HepG2 (cell line): Measurements from ENCODE around the gene ACE. TPM values are rescaled to one million over a fixed set of nuclear protein-coding genes. Genes with fewer than 3 reads are reported as not detected.

Source experiments
- CEBPB ChIP-seq: IDR thresholded peaks from 2 replicates; pipeline ENCODE4 v1.6.1; 2011; ENCODE audit warnings: low read depth, low read length, improper control_type of control experiment, borderline replicate concordance
- MAFK ChIP-seq, 2 experiments: IDR thresholded peaks in 1 of 2; conservative IDR thresholded peaks in 1 of 2; 2 replicates each; pipeline ENCODE4 v1.6.1; 2011; ENCODE audit warnings: improper control_type of control experiment in 2 of 2, low read length in 2 of 2
- MIXL1 ChIP-seq: IDR thresholded peaks from 2 replicates; pipeline ENCODE4 v1.6.1; 2016
- ZBTB38 ChIP-seq: sonication (generic); formaldehyde crosslinking; IDR thresholded peaks from 2 replicates; pipeline ENCODE4 v1.5.1; 2020; ENCODE audit warnings: mild to moderate bottlenecking, missing genetic modification reagents
- ZNF121 ChIP-seq: sonication (generic); formaldehyde crosslinking; IDR thresholded peaks from 2 replicates; pipeline ENCODE4 v1.5.0; 2020; ENCODE audit warnings: mild to moderate bottlenecking, missing genetic modification reagents
- ZNF605 ChIP-seq: sonication (generic); formaldehyde crosslinking; IDR thresholded peaks from 2 replicates; pipeline ENCODE4 v1.8.0; 2022; ENCODE audit warnings: mild to moderate bottlenecking, missing genetic modification reagents
- ZNF644 ChIP-seq: IDR thresholded peaks from 2 replicates; pipeline ENCODE4 v1.6.1; 2016; ENCODE audit warnings: low read depth
- ZNF7 ChIP-seq: IDR thresholded peaks from 2 replicates; pipeline ENCODE4 v1.6.1; 2016; ENCODE audit warnings: missing biosample characterization, missing genetic modification reagents
- polyA plus RNA-seq, 8 experiments: library from polyadenylated mRNA; depleted of rRNA in 3 of 8; stranded (reverse) in 7 of 8; unstranded in 1 of 8; fragments of >200 nt; fragmentation: Illumina TruSeq in 4 of 8; extraction: Trizol in 4 of 8; gene quantifications; 2 replicates each; pipeline versions ENCODE4 v1.2.1 to v1.2.3, GENCODE V29; 2011 to 2016; ENCODE audit warnings: low read depth in 4 of 8, missing spikeins in 1 of 8, mixed read lengths in 1 of 8; ENCODE audit not compliant: insufficient read depth in 1 of 8
- total RNA-seq, 5 experiments: library from RNA; depleted of rRNA; stranded (reverse); fragments of >200 nt; fragmentation: Illumina TruSeq; extraction: Trizol; gene quantifications; 2 replicates each; pipeline ENCODE4 v1.2.3, GENCODE V29; 2016; ENCODE audit warnings: low read depth in 1 of 5
- TF ChIP-seq, protein P1 (sequence below): sonication (generic); formaldehyde crosslinking; IDR thresholded peaks from 2 replicates; pipeline ENCODE4 v1.4.0; 2020; ENCODE audit warnings: missing genetic modification reagents; ENCODE audit errors: not compliant biosample characterization
- TF ChIP-seq, protein P2 (sequence below): sonication (generic); formaldehyde crosslinking; IDR thresholded peaks from 2 replicates; pipeline ENCODE4 v1.8.0; 2022; ENCODE audit warnings: missing genetic modification reagents, mild to moderate bottlenecking, moderate library complexity, borderline replicate concordance
- TF ChIP-seq, protein P3 (sequence below): sonication (generic); formaldehyde crosslinking; IDR thresholded peaks from 2 replicates; pipeline ENCODE4 v1.4.0; 2020; ENCODE audit warnings: missing genetic modification reagents
- TF ChIP-seq, protein P4 (sequence below): sonication (generic); formaldehyde crosslinking; IDR thresholded peaks from 2 replicates; pipeline ENCODE4 v1.8.1; 2023; ENCODE audit warnings: mild to moderate bottlenecking, moderate library complexity, missing genetic modification reagents
- TF ChIP-seq, protein P5 (sequence below): sonication (generic); formaldehyde crosslinking; IDR thresholded peaks from 2 replicates; pipeline ENCODE4 v1.5.1; 2020; ENCODE audit warnings: mild to moderate bottlenecking, missing genetic modification reagents, moderate library complexity
- TF ChIP-seq, protein P6 (sequence below): sonication (generic); formaldehyde crosslinking; IDR thresholded peaks from 2 replicates; pipeline ENCODE4 v1.5.0; 2020; ENCODE audit warnings: mild to moderate bottlenecking, missing genetic modification reagents
- TF ChIP-seq, protein P7 (sequence below): sonication (generic); formaldehyde crosslinking; IDR thresholded peaks from 2 replicates; pipeline ENCODE4 v1.5.0; 2020; ENCODE audit warnings: missing genetic modification reagents

The ACE gene
- total and polyA plus RNA-seq, 2 of the 13 experiments (the other 11 are each of a cell fraction or from before 2014, with no cell fraction given), result 0.08 to 0.13 TPM

DNA sequence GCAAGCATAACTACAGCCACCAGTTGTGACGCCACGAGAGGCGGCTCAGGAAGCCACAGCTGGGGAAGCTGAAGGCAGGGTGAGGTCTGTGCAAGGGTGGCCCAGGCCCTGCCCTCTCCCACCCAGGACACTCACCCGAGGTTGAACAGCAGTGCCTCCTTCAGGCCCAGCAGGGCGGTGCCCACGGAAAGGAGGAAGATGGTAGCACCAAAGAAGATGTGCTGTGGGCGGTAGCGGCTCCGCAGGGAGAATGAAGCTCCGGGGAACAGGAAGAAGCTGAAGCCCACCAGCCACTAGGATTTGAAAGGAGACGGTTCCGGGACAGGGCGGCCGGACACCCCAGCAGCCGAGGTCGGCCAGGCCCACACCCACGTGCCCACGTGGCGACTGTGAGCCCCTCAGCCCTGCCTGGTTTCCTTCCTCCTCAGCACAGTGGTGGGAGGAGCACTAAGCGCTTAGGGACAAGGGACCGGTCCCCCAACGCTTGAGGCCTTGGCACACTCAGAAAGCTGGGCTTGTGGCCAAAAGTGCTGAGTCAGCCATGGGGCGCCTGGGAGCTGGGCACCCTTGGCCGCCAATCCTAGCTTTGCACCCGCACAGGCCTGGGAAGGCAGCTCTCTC lies 41.8 kb upstream of the ACE start (continued):
- no peak for TF ChIP-seq CEBPB
- TF ChIP-seq, protein P1, sequence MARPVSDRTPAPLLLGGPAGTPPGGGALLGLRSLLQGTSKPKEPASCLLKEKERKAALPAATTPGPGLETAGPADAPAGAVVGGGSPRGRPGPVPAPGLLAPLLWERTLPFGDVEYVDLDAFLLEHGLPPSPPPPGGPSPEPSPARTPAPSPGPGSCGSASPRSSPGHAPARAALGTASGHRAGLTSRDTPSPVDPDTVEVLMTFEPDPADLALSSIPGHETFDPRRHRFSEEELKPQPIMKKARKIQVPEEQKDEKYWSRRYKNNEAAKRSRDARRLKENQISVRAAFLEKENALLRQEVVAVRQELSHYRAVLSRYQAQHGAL (CRISPR knock-in tag), result no peak
- no peak for TF ChIP-seq MIXL1 (CRISPR knock-in tag)
- no peak for TF ChIP-seq ZNF121 (CRISPR knock-in tag)
- TF ChIP-seq, protein P2, sequence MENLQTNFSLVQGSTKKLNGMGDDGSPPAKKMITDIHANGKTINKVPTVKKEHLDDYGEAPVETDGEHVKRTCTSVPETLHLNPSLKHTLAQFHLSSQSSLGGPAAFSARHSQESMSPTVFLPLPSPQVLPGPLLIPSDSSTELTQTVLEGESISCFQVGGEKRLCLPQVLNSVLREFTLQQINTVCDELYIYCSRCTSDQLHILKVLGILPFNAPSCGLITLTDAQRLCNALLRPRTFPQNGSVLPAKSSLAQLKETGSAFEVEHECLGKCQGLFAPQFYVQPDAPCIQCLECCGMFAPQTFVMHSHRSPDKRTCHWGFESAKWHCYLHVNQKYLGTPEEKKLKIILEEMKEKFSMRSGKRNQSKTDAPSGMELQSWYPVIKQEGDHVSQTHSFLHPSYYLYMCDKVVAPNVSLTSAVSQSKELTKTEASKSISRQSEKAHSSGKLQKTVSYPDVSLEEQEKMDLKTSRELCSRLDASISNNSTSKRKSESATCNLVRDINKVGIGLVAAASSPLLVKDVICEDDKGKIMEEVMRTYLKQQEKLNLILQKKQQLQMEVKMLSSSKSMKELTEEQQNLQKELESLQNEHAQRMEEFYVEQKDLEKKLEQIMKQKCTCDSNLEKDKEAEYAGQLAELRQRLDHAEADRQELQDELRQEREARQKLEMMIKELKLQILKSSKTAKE (CRISPR knock-in tag), result no peak
- TF ChIP-seq MAFK (conservative IDR thresholded peaks at IDR 0.05 in 1 of 2, IDR thresholded peaks at IDR 0.05 in 1 of 2; ENCODE audit: low read length in 2 of 2), result peak; percentile 98 to 99
- TF ChIP-seq, protein P3, sequence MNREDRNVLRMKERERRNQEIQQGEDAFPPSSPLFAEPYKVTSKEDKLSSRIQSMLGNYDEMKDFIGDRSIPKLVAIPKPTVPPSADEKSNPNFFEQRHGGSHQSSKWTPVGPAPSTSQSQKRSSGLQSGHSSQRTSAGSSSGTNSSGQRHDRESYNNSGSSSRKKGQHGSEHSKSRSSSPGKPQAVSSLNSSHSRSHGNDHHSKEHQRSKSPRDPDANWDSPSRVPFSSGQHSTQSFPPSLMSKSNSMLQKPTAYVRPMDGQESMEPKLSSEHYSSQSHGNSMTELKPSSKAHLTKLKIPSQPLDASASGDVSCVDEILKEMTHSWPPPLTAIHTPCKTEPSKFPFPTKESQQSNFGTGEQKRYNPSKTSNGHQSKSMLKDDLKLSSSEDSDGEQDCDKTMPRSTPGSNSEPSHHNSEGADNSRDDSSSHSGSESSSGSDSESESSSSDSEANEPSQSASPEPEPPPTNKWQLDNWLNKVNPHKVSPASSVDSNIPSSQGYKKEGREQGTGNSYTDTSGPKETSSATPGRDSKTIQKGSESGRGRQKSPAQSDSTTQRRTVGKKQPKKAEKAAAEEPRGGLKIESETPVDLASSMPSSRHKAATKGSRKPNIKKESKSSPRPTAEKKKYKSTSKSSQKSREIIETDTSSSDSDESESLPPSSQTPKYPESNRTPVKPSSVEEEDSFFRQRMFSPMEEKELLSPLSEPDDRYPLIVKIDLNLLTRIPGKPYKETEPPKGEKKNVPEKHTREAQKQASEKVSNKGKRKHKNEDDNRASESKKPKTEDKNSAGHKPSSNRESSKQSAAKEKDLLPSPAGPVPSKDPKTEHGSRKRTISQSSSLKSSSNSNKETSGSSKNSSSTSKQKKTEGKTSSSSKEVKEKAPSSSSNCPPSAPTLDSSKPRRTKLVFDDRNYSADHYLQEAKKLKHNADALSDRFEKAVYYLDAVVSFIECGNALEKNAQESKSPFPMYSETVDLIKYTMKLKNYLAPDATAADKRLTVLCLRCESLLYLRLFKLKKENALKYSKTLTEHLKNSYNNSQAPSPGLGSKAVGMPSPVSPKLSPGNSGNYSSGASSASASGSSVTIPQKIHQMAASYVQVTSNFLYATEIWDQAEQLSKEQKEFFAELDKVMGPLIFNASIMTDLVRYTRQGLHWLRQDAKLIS (CRISPR knock-in tag), result no peak
- no peak for TF ChIP-seq ZNF644 (CRISPR knock-in tag)
- TF ChIP-seq, protein P4, sequence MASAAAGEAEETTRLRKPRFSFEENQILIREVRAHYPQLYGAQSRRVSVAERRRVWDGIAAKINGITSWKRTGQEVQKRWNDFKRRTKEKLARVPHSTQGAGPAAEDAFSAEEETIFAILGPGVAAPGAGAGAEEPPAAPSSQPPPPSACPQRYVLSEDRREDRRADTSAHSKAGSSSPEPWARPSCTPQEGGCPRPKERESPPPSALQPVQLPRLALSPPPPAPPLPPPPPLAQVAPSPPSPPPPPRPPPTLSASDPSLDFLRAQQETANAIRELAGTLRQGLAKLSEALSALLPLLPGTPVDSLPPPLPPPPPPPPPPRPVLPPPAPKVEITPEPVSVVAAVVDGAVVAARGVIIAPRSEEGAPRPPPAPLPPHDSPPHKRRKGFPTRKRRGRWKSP, result no peak
- no peak for TF ChIP-seq ZNF605 (CRISPR knock-in tag)
- TF ChIP-seq, protein P5, sequence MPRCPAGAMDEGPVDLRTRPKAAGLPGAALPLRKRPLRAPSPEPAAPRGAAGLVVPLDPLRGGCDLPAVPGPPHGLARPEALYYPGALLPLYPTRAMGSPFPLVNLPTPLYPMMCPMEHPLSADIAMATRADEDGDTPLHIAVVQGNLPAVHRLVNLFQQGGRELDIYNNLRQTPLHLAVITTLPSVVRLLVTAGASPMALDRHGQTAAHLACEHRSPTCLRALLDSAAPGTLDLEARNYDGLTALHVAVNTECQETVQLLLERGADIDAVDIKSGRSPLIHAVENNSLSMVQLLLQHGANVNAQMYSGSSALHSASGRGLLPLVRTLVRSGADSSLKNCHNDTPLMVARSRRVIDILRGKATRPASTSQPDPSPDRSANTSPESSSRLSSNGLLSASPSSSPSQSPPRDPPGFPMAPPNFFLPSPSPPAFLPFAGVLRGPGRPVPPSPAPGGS (CRISPR knock-in tag), result no peak
- TF ChIP-seq ZBTB38 (CRISPR knock-in tag), result 0 out of 2 replicates have a peak, but pooled peaks have one; percentile 1
- TF ChIP-seq, protein P6, sequence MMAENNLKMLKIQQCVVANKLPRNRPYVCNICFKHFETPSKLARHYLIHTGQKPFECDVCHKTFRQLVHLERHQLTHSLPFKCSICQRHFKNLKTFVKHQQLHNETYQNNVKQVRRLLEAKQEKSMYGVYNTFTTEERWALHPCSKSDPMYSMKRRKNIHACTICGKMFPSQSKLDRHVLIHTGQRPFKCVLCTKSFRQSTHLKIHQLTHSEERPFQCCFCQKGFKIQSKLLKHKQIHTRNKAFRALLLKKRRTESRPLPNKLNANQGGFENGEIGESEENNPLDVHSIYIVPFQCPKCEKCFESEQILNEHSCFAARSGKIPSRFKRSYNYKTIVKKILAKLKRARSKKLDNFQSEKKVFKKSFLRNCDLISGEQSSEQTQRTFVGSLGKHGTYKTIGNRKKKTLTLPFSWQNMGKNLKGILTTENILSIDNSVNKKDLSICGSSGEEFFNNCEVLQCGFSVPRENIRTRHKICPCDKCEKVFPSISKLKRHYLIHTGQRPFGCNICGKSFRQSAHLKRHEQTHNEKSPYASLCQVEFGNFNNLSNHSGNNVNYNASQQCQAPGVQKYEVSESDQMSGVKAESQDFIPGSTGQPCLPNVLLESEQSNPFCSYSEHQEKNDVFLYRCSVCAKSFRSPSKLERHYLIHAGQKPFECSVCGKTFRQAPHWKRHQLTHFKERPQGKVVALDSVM, result no peak
- TF ChIP-seq, protein P7, sequence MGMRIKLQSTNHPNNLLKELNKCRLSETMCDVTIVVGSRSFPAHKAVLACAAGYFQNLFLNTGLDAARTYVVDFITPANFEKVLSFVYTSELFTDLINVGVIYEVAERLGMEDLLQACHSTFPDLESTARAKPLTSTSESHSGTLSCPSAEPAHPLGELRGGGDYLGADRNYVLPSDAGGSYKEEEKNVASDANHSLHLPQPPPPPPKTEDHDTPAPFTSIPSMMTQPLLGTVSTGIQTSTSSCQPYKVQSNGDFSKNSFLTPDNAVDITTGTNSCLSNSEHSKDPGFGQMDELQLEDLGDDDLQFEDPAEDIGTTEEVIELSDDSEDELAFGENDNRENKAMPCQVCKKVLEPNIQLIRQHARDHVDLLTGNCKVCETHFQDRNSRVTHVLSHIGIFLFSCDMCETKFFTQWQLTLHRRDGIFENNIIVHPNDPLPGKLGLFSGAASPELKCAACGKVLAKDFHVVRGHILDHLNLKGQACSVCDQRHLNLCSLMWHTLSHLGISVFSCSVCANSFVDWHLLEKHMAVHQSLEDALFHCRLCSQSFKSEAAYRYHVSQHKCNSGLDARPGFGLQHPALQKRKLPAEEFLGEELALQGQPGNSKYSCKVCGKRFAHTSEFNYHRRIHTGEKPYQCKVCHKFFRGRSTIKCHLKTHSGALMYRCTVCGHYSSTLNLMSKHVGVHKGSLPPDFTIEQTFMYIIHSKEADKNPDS, result no peak
- no peak for TF ChIP-seq ZNF7 (CRISPR knock-in tag)
